Activated CD4-positive, alpha-beta T cell treated with anti-CD3 and anti-CD28 coated beads for 48 hours (primary cell): Measurements from ENCODE around the gene COG7.
"Not testable (repeated sequence)": the region's sequence is repeated elsewhere in the genome, so short reads cannot be mapped to it uniquely, and the experiment has no call there.

Experiments used
- DNase-seq: peaks from one replicate; pipeline ENCODE4 v3.0.0-alpha.2; 2020

COG7 gene

GRCh38 chr16:23381702-23382101 is 71.3 kb downstream of the COG7 start:
- not testable (repeated sequence) for DNase-seq

- no peak for DNase-seq
These were observed 72.5 kb downstream of the COG7 start for GRCh38 chr16:23380501-23380951.

- DNase-seq, result no peak
These were observed 73.3 kb downstream of the COG7 start for GRCh38 chr16:23379707-23380106.

GRCh38 chr16:23378921-23379320 is 74.1 kb downstream of the COG7 start:
- no peak for DNase-seq

GRCh38 chr16:23378256-23378655 is 74.7 kb downstream of the COG7 start:
- DNase-seq, result no peak

GRCh38 chr16:23377071-23377931 is 75.7 kb downstream of the COG7 start:
- no peak for DNase-seq

- no peak for DNase-seq
These were observed 77.3 kb downstream of the COG7 start for GRCh38 chr16:23375643-23376042.

- no peak for DNase-seq
These were observed 78.1 kb downstream of the COG7 start for GRCh38 chr16:23374721-23375510.

GRCh38 chr16:23373436-23374219 is 79.4 kb downstream of the COG7 start:
- no peak for DNase-seq

GRCh38 chr16:23371368-23371767 is 81.6 kb downstream of the COG7 start:
- DNase-seq, result no peak

GRCh38 chr16:23369416-23369815 is 83.6 kb downstream of the COG7 start:
- DNase-seq, result no peak

GRCh38 chr16:23368469-23368868 is 84.5 kb downstream of the COG7 start:
- no peak for DNase-seq

GRCh38 chr16:23367988-23368387 is 85.0 kb downstream of the COG7 start:
- DNase-seq, result no peak

GRCh38 chr16:23367564-23367963 is 85.4 kb downstream of the COG7 start:
- DNase-seq, result no peak

- not testable (repeated sequence) for DNase-seq
These were observed 86.6 kb downstream of the COG7 start for GRCh38 chr16:23366341-23366740.

GRCh38 chr16:23365602-23366240 is 87.3 kb downstream of the COG7 start:
- DNase-seq, result peak; percentile 16

- no peak for DNase-seq
These were observed 90.3 kb downstream of the COG7 start for GRCh38 chr16:23362460-23363317.

- no peak for DNase-seq
These were observed 93.8 kb downstream of the COG7 start for GRCh38 chr16:23359092-23359760.

GRCh38 chr16:23357761-23358290 is 95.2 kb downstream of the COG7 start:
- DNase-seq, result no peak

GRCh38 chr16:23356941-23357340 is 96.0 kb downstream of the COG7 start:
- no peak for DNase-seq
